ENCODE data around the gene DCDC2.

Gene DCDC2

GRCh38 chr6:24352434-24352833 lies 5.4 kb downstream of the DCDC2 start:
- Histone ChIP-seq H3K23ac (ENCODE audit: low read length) (no peak overlapping the region), H3K18ac (ENCODE audit: low read length) (no peak overlapping the region), H3K9me3 (ENCODE audit: insufficient read depth, low read depth, low read length) (peaks cover under 1% of the 10 kb centered on the region), H3K27ac (ENCODE audit: low read depth, low read length) (no peak overlapping the region), H4K91ac (ENCODE audit: low read depth, low read length) (no peak overlapping the region), H2AK5ac (ENCODE audit: low read length) (no peak overlapping the region), H2BK120ac (ENCODE audit: insufficient read depth, low read length, poor library complexity) (no peak overlapping the region), H2BK12ac (ENCODE audit: low read length) (no peak overlapping the region), H3K27me3 (ENCODE audit: insufficient read depth, low read length) (no peaks in the 10 kb centered on the region), H3K4me1 (ENCODE audit: control insufficient read depth in 1 of 2, insufficient read depth in 2 of 2, low read length in 2 of 2) (no peaks in the 10 kb centered on the region), H3K4me2 (ENCODE audit: low read length) (no peak overlapping the region), H3K79me1 (ENCODE audit: low read length) (no peaks in the 10 kb centered on the region), H3K4me3 (ENCODE audit: low read depth, low read length) (no peak overlapping the region), H3K36me3 (ENCODE audit: control insufficient read depth in 1 of 2, insufficient read depth in 2 of 2, low read length in 2 of 2) (no peaks in the 10 kb centered on the region), H3K4ac (ENCODE audit: low read depth, low read length) (no peak overlapping the region), H2BK5ac (ENCODE audit: low read depth, low read length, poor library complexity) (no peak overlapping the region), H2AFZ (ENCODE audit: insufficient read depth, low read length, poor library complexity) (no peak overlapping the region), H4K8ac (ENCODE audit: low read depth, low read length) (no peak overlapping the region), H4K12ac (ENCODE audit: low read depth, low read length) (no peak overlapping the region), H3K9ac (ENCODE audit: low read length) (no peak overlapping the region), H3K14ac (ENCODE audit: low read length) (no peak overlapping the region), H3K79me2 (ENCODE audit: control insufficient read depth, insufficient read depth, low read length, poor library complexity) (no peaks in the 10 kb centered on the region)
- no peak for DNase-seq
- no CpG with 5 or more reads among the region's 1 CpG for WGBS (ENCODE audit: extremely low coverage, insufficient coverage, insufficient read length)

GRCh38 chr6:24344976-24345375 lies 12.9 kb downstream of the DCDC2 start:
- Histone ChIP-seq H3K79me2 (ENCODE audit: control insufficient read depth, insufficient read depth, low read length, poor library complexity) (no peaks in the 10 kb centered on the region), H2AFZ (ENCODE audit: insufficient read depth, low read length, poor library complexity) (no peak overlapping the region), H2BK5ac (ENCODE audit: low read depth, low read length, poor library complexity) (no peak overlapping the region), H3K9me3 (ENCODE audit: insufficient read depth, low read depth, low read length) (no peaks in the 10 kb centered on the region), H2AK5ac (ENCODE audit: low read length) (no peak overlapping the region), H3K14ac (ENCODE audit: low read length) (no peak overlapping the region), H2BK12ac (ENCODE audit: low read length) (no peak overlapping the region), H3K27me3 (ENCODE audit: insufficient read depth, low read length) (no peaks in the 10 kb centered on the region), H3K9ac (ENCODE audit: low read length) (no peak overlapping the region), H3K4me1 (ENCODE audit: control insufficient read depth in 1 of 2, insufficient read depth in 2 of 2, low read length in 2 of 2) (no peaks in the 10 kb centered on the region), H4K12ac (ENCODE audit: low read depth, low read length) (no peak overlapping the region), H4K91ac (ENCODE audit: low read depth, low read length) (no peak overlapping the region), H3K4me2 (ENCODE audit: low read length) (no peak overlapping the region), H2BK120ac (ENCODE audit: insufficient read depth, low read length, poor library complexity) (no peak overlapping the region), H3K36me3 (ENCODE audit: control insufficient read depth in 1 of 2, insufficient read depth in 2 of 2, low read length in 2 of 2) (no peaks in the 10 kb centered on the region), H3K27ac (ENCODE audit: low read depth, low read length) (no peak overlapping the region), H4K8ac (ENCODE audit: low read depth, low read length) (no peak overlapping the region), H3K23ac (ENCODE audit: low read length) (no peak overlapping the region), H3K18ac (ENCODE audit: low read length) (no peak overlapping the region), H3K4me3 (ENCODE audit: low read depth, low read length) (no peak overlapping the region), H3K4ac (ENCODE audit: low read depth, low read length) (no peak overlapping the region), H3K79me1 (ENCODE audit: low read length) (no peaks in the 10 kb centered on the region)
- DNase-seq = no peak
- WGBS (ENCODE audit: extremely low coverage, insufficient coverage, insufficient read length) = no CpG with 5 or more reads among the region's 3 CpGs

GRCh38 chr6:24340998-24341938 lies 16.6 kb downstream of the DCDC2 start:
- H3K9ac ChIP-seq (ENCODE audit: low read length) = no peak overlapping the region
- no peak overlapping the region for H4K8ac ChIP-seq (ENCODE audit: low read depth, low read length)
- H2BK120ac ChIP-seq (ENCODE audit: insufficient read depth, low read length, poor library complexity) = no peak overlapping the region
- H3K23ac ChIP-seq (ENCODE audit: low read length) = no peak overlapping the region
- H3K4me2 ChIP-seq (ENCODE audit: low read length) = no peak overlapping the region
- no peaks in the 10 kb centered on the region for H3K79me2 ChIP-seq (ENCODE audit: control insufficient read depth, insufficient read depth, low read length, poor library complexity)
- WGBS (ENCODE audit: extremely low coverage, insufficient coverage, insufficient read length) = no CpG with 5 or more reads among the region's 6 CpGs
- H3K4ac ChIP-seq (ENCODE audit: low read depth, low read length) = no peak overlapping the region
- no peaks in the 10 kb centered on the region for H3K27me3 ChIP-seq (ENCODE audit: insufficient read depth, low read length)
- H2AFZ ChIP-seq (ENCODE audit: insufficient read depth, low read length, poor library complexity) = no peak overlapping the region
- no peak overlapping the region for H3K27ac ChIP-seq (ENCODE audit: low read depth, low read length)
- H3K4me1 ChIP-seq (ENCODE audit: control insufficient read depth in 1 of 2, insufficient read depth in 2 of 2, low read length in 2 of 2) = no peaks in the 10 kb centered on the region
- H3K14ac ChIP-seq (ENCODE audit: low read length) = no peak overlapping the region
- H3K36me3 ChIP-seq (ENCODE audit: control insufficient read depth in 1 of 2, insufficient read depth in 2 of 2, low read length in 2 of 2) = no peaks in the 10 kb centered on the region
- no peak overlapping the region for H3K18ac ChIP-seq (ENCODE audit: low read length)
- no peak overlapping the region for H2BK5ac ChIP-seq (ENCODE audit: low read depth, low read length, poor library complexity)
- no peak overlapping the region for H3K4me3 ChIP-seq (ENCODE audit: low read depth, low read length)
- H2AK5ac ChIP-seq (ENCODE audit: low read length) = no peak overlapping the region
- H3K9me3 ChIP-seq (ENCODE audit: insufficient read depth, low read depth, low read length) = no peaks in the 10 kb centered on the region
- no peak for DNase-seq
- no peak overlapping the region for H4K91ac ChIP-seq (ENCODE audit: low read depth, low read length)
- no peak overlapping the region for H4K12ac ChIP-seq (ENCODE audit: low read depth, low read length)
- H3K79me1 ChIP-seq (ENCODE audit: low read length) = no peaks in the 10 kb centered on the region
- no peak overlapping the region for H2BK12ac ChIP-seq (ENCODE audit: low read length)

GRCh38 chr6:24339932-24340331 lies 17.9 kb downstream of the DCDC2 start:
- Histone ChIP-seq H3K4me3 (ENCODE audit: low read depth, low read length) (no peak overlapping the region), H3K14ac (ENCODE audit: low read length) (no peak overlapping the region), H2AK5ac (ENCODE audit: low read length) (no peak overlapping the region), H3K36me3 (ENCODE audit: control insufficient read depth in 1 of 2, insufficient read depth in 2 of 2, low read length in 2 of 2) (no peaks in the 10 kb centered on the region), H3K79me1 (ENCODE audit: low read length) (no peaks in the 10 kb centered on the region), H3K9ac (ENCODE audit: low read length) (no peak overlapping the region), H3K23ac (ENCODE audit: low read length) (no peak overlapping the region), H3K4me1 (ENCODE audit: control insufficient read depth in 1 of 2, insufficient read depth in 2 of 2, low read length in 2 of 2) (no peaks in the 10 kb centered on the region), H2BK12ac (ENCODE audit: low read length) (no peak overlapping the region), H3K27ac (ENCODE audit: low read depth, low read length) (no peak overlapping the region), H3K27me3 (ENCODE audit: insufficient read depth, low read length) (no peaks in the 10 kb centered on the region), H3K4me2 (ENCODE audit: low read length) (no peak overlapping the region), H4K8ac (ENCODE audit: low read depth, low read length) (no peak overlapping the region), H3K18ac (ENCODE audit: low read length) (no peak overlapping the region), H2AFZ (ENCODE audit: insufficient read depth, low read length, poor library complexity) (no peak overlapping the region), H2BK5ac (ENCODE audit: low read depth, low read length, poor library complexity) (no peak overlapping the region), H3K4ac (ENCODE audit: low read depth, low read length) (no peak overlapping the region), H4K91ac (ENCODE audit: low read depth, low read length) (no peak overlapping the region), H3K79me2 (ENCODE audit: control insufficient read depth, insufficient read depth, low read length, poor library complexity) (no peaks in the 10 kb centered on the region), H2BK120ac (ENCODE audit: insufficient read depth, low read length, poor library complexity) (no peak overlapping the region), H4K12ac (ENCODE audit: low read depth, low read length) (no peak overlapping the region), H3K9me3 (ENCODE audit: insufficient read depth, low read depth, low read length) (no peaks in the 10 kb centered on the region)
- peak in 1 of 2 donors; percentile 40 for DNase-seq
- WGBS (ENCODE audit: extremely low coverage, insufficient coverage, insufficient read length) = 83% methylated on average over 2 of the region's 3 CpGs
